Measurements from ENCODE around the gene SLC29A1. TPM values are rescaled to one million over a fixed set of nuclear protein-coding genes. Genes with fewer than 3 reads are reported as not detected.

The SLC29A1 gene
- polyA plus RNA-seq, 2 of the 4 experiments (the other 2 are of a cell fraction): 45.6 to 72.3 TPM

DNA sequence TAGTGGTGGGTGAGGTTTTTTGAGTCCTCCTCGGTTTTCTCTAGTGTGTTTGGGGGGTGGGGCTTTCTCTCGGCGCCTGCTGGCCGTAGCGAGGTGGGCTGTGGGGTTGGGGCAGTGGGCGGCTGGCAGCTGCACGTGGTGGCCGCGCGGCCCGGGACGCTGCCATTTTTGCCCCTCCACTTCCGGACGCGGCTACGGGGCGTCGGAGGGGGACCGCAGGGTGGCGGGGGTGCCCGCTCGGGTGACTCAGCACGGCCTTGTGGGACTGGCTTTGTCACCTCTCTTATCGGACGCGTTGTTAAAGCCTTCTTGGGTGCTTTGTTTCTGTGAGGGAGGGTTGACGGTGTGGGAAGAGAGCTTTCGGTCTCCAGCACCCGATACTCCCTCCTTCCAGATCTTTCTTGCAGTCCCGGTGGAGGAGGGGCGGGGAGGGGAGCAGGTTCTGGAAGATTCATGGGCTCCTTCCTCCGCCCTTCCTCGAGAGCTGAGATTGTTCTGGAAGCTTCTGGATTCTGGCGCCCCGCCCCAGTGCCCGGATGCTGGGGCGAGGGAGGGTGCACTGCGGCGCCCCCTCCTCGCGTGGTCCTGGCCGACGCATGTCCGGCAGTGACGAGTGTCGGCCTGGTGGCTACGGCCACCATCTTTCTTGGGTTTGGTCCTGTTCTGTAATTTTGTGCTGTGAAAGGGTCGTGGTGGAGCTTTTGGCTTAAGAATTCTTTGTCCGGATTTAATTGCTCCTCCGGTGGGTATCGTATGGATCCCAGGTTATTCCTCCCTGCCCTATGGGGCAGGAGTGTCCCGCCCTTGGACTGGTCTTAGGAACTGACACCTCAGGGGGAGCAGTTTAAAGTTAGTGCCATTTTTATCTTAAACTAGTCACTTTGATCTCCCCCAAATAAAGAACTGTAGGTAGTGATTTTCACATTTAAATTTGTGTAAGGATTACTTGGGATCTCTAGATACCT lies 24.2 kb downstream of the SLC29A1 start (continued):
- TF ChIP-seq, protein P1, sequence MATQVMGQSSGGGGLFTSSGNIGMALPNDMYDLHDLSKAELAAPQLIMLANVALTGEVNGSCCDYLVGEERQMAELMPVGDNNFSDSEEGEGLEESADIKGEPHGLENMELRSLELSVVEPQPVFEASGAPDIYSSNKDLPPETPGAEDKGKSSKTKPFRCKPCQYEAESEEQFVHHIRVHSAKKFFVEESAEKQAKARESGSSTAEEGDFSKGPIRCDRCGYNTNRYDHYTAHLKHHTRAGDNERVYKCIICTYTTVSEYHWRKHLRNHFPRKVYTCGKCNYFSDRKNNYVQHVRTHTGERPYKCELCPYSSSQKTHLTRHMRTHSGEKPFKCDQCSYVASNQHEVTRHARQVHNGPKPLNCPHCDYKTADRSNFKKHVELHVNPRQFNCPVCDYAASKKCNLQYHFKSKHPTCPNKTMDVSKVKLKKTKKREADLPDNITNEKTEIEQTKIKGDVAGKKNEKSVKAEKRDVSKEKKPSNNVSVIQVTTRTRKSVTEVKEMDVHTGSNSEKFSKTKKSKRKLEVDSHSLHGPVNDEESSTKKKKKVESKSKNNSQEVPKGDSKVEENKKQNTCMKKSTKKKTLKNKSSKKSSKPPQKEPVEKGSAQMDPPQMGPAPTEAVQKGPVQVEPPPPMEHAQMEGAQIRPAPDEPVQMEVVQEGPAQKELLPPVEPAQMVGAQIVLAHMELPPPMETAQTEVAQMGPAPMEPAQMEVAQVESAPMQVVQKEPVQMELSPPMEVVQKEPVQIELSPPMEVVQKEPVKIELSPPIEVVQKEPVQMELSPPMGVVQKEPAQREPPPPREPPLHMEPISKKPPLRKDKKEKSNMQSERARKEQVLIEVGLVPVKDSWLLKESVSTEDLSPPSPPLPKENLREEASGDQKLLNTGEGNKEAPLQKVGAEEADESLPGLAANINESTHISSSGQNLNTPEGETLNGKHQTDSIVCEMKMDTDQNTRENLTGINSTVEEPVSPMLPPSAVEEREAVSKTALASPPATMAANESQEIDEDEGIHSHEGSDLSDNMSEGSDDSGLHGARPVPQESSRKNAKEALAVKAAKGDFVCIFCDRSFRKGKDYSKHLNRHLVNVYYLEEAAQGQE (IDR thresholded peaks at IDR 0.05): no peak
- TF ChIP-seq TFCP2L1 (CRISPR knock-in tag; IDR thresholded peaks at IDR 0.05): no peak
- TF ChIP-seq HOXA7 (CRISPR knock-in tag; IDR thresholded peaks at IDR 0.05): no peak
- TF ChIP-seq TP53 (CRISPR knock-in tag; IDR thresholded peaks at IDR 0.05): peak; percentile 82; the same call in 1 of the 2 replicates

DNA sequence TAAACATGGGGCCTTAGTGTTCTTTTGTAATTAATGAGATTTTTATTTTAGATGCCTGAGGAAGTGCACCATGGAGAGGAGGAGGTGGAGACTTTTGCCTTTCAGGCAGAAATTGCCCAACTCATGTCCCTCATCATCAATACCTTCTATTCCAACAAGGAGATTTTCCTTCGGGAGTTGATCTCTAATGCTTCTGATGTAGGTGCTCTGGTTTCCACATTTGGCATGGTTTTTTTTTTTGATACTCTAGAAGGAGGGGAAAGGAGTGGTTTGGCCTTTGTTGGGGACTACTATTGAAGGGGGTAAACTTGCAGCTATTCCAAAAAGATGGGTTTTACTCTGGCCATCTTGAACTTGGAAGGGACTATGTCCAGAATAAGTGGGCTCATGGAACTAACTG lies 25.2 kb downstream of the SLC29A1 start:
- Histone ChIP-seq H3K4me1 (peaks cover 52% of the 10 kb centered on the region), H3K4me2 (peak overlapping the region; percentile 99), H3K9me3 (no peaks in the 10 kb centered on the region), H3K27ac (peak overlapping the region; percentile 95 to 99; a peak in 5 of 6 replicates), H3K4me3 (peak overlapping the region; percentile 90)
- no peak for FAIRE-seq
- TF ChIP-seq JUN (IDR thresholded peaks at IDR 0.05): no peak
- no peak for TF ChIP-seq HEYL (CRISPR knock-in tag; IDR thresholded peaks at IDR 0.05)
- no peak for TF ChIP-seq FOSB (CRISPR knock-in tag; IDR thresholded peaks at IDR 0.05)
- TF ChIP-seq POLR2A (IDR thresholded peaks at IDR 0.05; ENCODE audit: low read length): no peak
- TF ChIP-seq, protein P1 (IDR thresholded peaks at IDR 0.05): no peak
- TF ChIP-seq RAD21 (conservative IDR thresholded peaks at IDR 0.05 in 1 of 2, IDR thresholded peaks at IDR 0.05 in 1 of 2): no peak
- TF ChIP-seq RCOR1 (IDR thresholded peaks at IDR 0.05; ENCODE audit: low read depth, low read length): no peak
- TF ChIP-seq TFCP2L1 (CRISPR knock-in tag; IDR thresholded peaks at IDR 0.05): no peak
- ATAC-seq: no peak
- ChIA-PET POLR2A (interaction anchor here (1.0 kb wide), 1 partner anchor 9 kb away, joined by 3 read pairs; no protein-coding TSS in a partner anchor), CTCF (interaction anchor here (1.3 to 7.8 kb wide), 2 partner anchors 11 to 14 kb away, joined by 7 to 56 read pairs; no protein-coding TSS in a partner anchor)
- WGBS (ENCODE audit: missing lambda C conversion rate): 11% methylated on average over 1 of the region's 1 CpG
- no peak for DNase-seq (ENCODE audit: low read depth in 1 of 2, low spot score in 1 of 2)

DNA sequence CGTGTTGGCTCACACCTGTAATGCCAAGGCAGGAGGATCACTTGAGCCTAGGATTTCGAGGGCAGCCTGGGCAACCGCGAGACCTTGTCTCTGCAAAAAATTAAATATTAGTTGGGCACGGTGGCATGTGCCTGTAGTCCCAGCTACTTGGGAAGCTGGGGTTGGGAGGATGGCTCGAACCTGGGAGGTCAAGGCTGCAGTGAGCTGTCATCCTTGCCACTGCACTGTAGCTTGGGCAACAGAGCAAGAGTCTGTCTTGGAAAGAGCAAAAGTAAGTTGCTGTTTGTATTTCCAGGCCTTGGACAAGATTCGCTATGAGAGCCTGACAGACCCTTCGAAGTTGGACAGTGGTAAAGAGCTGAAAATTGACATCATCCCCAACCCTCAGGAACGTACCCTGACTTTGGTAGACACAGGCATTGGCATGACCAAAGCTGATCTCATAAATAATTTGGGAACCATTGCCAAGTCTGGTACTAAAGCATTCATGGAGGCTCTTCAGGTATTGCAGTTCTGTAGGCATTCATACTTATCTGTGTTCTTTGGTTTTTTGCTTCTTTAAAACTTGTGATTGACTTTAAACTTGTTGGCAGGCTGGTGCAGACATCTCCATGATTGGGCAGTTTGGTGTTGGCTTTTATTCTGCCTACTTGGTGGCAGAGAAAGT lies 25.8 kb downstream of the SLC29A1 start:
- TF ChIP-seq NR3C1 (IDR thresholded peaks at IDR 0.05) (no peak), PHF8 (IDR thresholded peaks at IDR 0.05; ENCODE audit: borderline replicate concordance, low read depth) (no peak)
- DNase-seq (ENCODE audit: low read depth in 1 of 2, low spot score in 1 of 2) (no peak), ATAC-seq (no peak), FAIRE-seq (no peak)
- H3K4me2 ChIP-seq: peak overlapping the region; percentile 99
- ChIA-PET CTCF (interaction anchor here (1.3 to 7.8 kb wide), 2 partner anchors 12 to 14 kb away, joined by 7 to 56 read pairs; no protein-coding TSS in a partner anchor), POLR2A (no interaction called here)
- H3K4me3 ChIP-seq: peak overlapping the region; percentile 90
- no peaks in the 10 kb centered on the region for H3K9me3 ChIP-seq
- peaks cover 56% of the 10 kb centered on the region for H3K4me1 ChIP-seq
- peak overlapping the region; percentile 95 to 99; a peak in 4 of 6 replicates for H3K27ac ChIP-seq
- WGBS (ENCODE audit: missing lambda C conversion rate): 36% methylated on average over 9 of the region's 9 CpGs
